Measurements from ENCODE around the gene SMARCA2. TPM values are rescaled to one million over a fixed set of nuclear protein-coding genes. Genes with fewer than 3 reads are reported as not detected.

The SMARCA2 gene
- total and polyA plus RNA-seq, 4 donors, result 18.8 to 67.0 (median 41.1) TPM

- Histone ChIP-seq H3K4me1 (ENCODE audit: control insufficient read depth in 4 of 4, insufficient read depth in 4 of 4, low read length in 3 of 4) (no peaks in the 10 kb centered on the region), H3K36me3 (ENCODE audit: control insufficient read depth in 4 of 4, insufficient read depth in 3 of 4, low read depth in 1 of 4, low read length in 3 of 4) (no peaks in the 10 kb centered on the region), H3K9me3 (ENCODE audit: control insufficient read depth in 4 of 4, low read length in 3 of 4) (no peaks in the 10 kb centered on the region), H3K9ac (ENCODE audit: low read depth in 1 of 2, low read length in 2 of 2) (no peak overlapping the region), H3K27ac (ENCODE audit: low read depth in 1 of 2, low read length in 2 of 2) (no peak overlapping the region), H3K27me3 (ENCODE audit: control insufficient read depth in 4 of 4, insufficient read depth in 4 of 4, low read length in 3 of 4) (no peaks in the 10 kb centered on the region), H3K4me3 (ENCODE audit: low read depth in 1 of 3, low read length in 3 of 3) (no peak overlapping the region)
- 82% methylated on average over 3 of the region's 3 CpGs for WGBS
- TF ChIP-seq EGR1 (IDR thresholded peaks at IDR 0.05; ENCODE audit: low read depth in 2 of 2) (no peak), MAX (IDR thresholded peaks at IDR 0.05) (no peak), RXRA (IDR thresholded peaks at IDR 0.05) (no peak), FOXA2 (IDR thresholded peaks at IDR 0.05) (no peak), YY1 (IDR thresholded peaks at IDR 0.05) (no peak), CTCF (IDR thresholded peaks at IDR 0.05; ENCODE audit: low read depth, low read length, missing input control) (no peak), FOXA1 (IDR thresholded peaks at IDR 0.05) (no peak), GABPA (IDR thresholded peaks at IDR 0.05 in 1 of 2, conservative IDR thresholded peaks at IDR 0.05 in 1 of 2) (no peak), TAF1 (conservative IDR thresholded peaks at IDR 0.05) (no peak), HNF4A (conservative IDR thresholded peaks at IDR 0.05) (no peak), NR2F2 (IDR thresholded peaks at IDR 0.05) (no peak), ZBTB33 (IDR thresholded peaks at IDR 0.05) (no peak), RAD21 (IDR thresholded peaks at IDR 0.05) (no peak), JUND (IDR thresholded peaks at IDR 0.05) (no peak)
- no peak for DNase-seq (ENCODE audit: low spot score)
These were observed 202.4 kb downstream of the SMARCA2 start for GRCh38 chr9:2217540-2217939.

- Histone ChIP-seq H3K4me1 (ENCODE audit: control insufficient read depth in 4 of 4, insufficient read depth in 4 of 4, low read length in 3 of 4) (no peaks in the 10 kb centered on the region), H3K4me3 (ENCODE audit: low read depth in 1 of 3, low read length in 3 of 3) (no peak overlapping the region), H3K36me3 (ENCODE audit: control insufficient read depth in 4 of 4, insufficient read depth in 3 of 4, low read depth in 1 of 4, low read length in 3 of 4) (no peaks in the 10 kb centered on the region), H3K27me3 (ENCODE audit: control insufficient read depth in 4 of 4, insufficient read depth in 4 of 4, low read length in 3 of 4) (no peaks in the 10 kb centered on the region), H3K9me3 (ENCODE audit: control insufficient read depth in 4 of 4, low read length in 3 of 4) (no peaks in the 10 kb centered on the region), H3K9ac (ENCODE audit: low read depth in 1 of 2, low read length in 2 of 2) (no peak overlapping the region), H3K27ac (ENCODE audit: low read depth in 1 of 2, low read length in 2 of 2) (no peak overlapping the region)
- TF ChIP-seq RAD21 (IDR thresholded peaks at IDR 0.05) (no peak), HNF4A (conservative IDR thresholded peaks at IDR 0.05) (no peak), REST (IDR thresholded peaks at IDR 0.05) (no peak), JUND (IDR thresholded peaks at IDR 0.05) (no peak), YY1 (IDR thresholded peaks at IDR 0.05) (no peak), HNF4G (IDR thresholded peaks at IDR 0.05) (no peak), EGR1 (IDR thresholded peaks at IDR 0.05; ENCODE audit: low read depth in 2 of 2) (no peak), RXRA (IDR thresholded peaks at IDR 0.05) (no peak), FOXA1 (IDR thresholded peaks at IDR 0.05) (no peak), ATF3 (IDR thresholded peaks at IDR 0.05) (no peak), SP1 (IDR thresholded peaks at IDR 0.05) (no peak), TAF1 (conservative IDR thresholded peaks at IDR 0.05) (no peak), GABPA (IDR thresholded peaks at IDR 0.05 in 1 of 2, conservative IDR thresholded peaks at IDR 0.05 in 1 of 2) (no peak)
- DNase-seq (ENCODE audit: low spot score), result no peak
- WGBS, result 93% methylated on average over 3 of the region's 3 CpGs
These were observed 204.9 kb downstream of the SMARCA2 start for GRCh38 chr9:2220036-2220435.

Data from liver (tissue), 9 donors.